Measurements from ENCODE around the gene GDPGP1.

GDPGP1 gene

DNA sequence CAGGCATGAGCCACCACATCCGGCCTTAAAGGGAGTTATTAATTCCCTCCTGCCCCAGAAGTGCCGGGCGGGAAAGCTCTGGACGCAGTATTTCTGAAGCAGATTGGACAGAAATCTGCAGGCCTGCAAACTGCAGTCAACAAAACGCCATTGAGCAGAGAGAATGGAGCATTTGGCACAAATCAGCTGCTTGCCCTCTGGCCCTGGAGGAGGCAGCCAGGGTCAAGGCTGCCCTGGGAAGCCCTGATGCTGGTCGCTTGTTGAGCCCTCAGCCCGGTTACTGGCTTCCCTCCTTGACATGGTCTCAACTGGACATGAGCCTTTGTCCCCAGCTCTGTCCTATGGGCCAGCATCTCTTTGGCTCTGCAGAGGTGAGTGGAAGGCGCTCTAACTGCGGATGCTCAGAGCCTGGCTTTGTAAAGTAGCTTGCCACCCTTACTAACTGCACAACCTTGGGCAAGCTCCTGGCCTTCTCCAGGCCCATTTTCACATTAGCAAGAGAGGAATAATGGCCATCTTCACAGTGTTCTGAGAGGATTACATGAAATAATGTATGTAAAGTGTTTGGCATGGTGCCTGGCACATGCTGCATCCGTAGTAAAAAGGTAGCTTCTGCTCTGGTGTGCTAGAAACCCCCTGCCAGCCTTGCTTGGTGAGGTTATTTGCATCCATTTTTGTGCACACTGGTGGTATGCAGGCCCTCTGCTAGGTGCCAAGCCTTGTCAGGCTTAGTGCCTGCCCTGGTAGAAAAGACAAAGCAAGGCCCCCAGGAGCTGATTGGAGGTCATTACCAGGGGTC is 28.8 kb upstream of the GDPGP1 start:
- no peak for DNase-seq

DNA sequence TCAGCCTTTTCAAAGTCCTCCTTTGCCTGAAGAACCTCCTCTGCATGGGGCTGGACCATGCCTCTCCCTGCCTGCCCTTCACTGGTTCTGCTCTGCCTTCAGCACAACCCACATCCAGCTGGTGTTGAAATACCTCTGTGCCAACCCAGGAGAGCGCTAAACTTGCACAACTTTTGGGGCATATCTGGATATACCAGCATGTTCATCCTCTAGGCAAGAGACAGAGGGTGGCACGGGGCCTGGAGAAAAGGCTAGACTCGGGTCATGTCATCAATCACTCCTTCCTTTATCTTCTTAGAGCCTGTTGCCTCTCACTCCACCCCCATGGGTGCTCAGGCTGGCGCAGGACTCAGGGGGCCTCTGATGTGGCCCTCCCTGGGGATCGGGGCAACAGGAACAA is 28.1 kb upstream of the GDPGP1 start:
- no peak for DNase-seq

DNA sequence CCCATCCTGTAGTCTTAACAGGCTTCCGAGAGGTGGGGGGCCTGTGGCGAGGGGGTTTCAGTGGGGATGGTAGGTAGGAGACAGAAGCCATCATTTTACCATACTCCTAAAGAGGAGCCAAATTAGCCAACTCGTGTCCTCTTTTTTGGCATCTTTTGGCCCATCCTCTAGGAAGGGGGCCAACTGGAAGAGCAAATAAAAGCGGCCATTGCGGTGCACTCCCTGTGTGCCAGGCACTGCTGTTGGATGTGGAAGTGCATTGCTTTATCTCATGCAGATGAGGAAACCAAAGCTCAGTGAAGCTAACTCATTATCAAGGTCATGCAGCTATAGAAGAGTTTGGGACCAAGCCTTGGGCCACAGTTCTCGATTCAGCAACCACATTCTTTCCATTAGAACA is 26.8 kb upstream of the GDPGP1 start:
- no peak for DNase-seq

DNA sequence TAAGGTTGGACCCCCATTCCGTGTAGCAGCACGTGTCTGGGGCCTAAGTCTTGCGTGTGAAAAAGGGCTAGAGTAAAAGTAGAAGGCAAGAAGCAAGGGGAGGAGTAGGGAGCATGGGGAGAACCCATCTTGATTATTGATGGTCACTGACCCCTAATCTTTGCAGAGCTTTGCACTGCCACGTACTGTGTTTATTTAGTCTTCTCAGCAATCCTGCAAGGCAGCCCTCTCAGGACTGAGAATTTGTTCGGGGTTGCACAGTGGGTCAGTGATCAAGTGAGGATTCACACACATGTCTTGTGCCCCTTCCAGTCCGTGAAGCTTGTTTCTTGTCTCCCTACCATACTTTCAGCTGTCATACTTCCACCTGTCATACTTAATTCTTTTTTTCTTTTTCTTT is 25.7 kb upstream of the GDPGP1 start:
- no peak for DNase-seq

DNA sequence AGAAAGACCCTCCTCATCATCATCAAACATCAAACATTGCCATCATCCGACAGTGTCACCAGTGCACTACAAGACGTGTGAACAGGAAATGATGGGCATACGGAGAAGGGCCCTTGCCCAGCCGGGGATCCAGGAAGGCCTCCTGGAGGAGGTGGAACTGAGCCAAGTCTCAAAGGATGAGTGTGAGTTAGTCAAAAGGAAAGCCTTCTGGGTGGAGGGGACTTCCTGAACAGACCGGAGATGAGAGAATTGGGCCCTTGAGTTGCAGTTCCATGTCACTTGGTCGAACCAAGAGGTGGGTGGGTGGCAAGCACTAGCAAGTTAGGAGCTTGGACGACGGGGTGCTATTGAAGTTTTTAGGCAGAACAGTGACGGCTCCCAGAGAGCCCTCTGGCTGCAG is 24.4 kb upstream of the GDPGP1 start:
- DNase-seq: no peak

DNA sequence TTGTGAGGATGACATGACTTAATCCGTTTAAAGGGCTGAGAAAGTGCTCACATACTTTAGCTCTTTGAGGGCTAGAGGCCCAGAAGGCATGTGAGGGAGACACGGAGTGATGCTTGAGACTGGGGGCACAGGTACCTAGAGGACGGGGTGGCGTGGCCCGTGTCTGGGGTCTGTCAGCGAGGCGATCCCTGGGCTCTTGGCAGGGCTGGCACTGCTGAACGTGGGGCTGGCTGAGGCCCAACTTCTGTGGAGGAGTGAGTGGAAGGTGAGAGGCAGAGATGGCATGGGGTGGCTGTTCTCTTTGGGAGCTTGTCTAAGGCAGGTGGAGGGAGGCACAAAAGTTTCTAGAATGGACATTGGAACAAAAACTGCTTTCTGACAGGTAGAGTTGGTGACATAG is 23.4 kb upstream of the GDPGP1 start:
- DNase-seq: no peak

DNA sequence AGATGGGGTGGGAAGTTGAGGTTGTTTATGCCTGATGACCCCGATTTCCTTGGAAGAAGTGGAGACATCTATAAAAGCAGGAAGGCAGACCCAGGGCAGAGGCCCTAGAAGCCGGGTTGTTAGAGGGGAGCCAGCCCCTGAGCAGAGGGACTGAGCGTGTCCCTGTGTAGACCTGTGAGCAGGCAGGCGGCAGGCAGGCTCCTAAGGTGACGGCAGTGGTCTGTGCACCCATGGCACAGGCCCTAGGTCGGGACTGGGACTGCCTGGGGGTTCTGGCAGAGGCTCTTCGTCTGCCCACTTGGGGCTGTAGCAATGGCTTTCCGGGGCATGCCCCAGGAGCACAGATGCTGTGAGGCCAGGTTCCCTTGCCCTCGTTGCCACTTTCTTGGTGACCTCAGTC is 23.0 kb upstream of the GDPGP1 start:
- DNase-seq: no peak

DNA sequence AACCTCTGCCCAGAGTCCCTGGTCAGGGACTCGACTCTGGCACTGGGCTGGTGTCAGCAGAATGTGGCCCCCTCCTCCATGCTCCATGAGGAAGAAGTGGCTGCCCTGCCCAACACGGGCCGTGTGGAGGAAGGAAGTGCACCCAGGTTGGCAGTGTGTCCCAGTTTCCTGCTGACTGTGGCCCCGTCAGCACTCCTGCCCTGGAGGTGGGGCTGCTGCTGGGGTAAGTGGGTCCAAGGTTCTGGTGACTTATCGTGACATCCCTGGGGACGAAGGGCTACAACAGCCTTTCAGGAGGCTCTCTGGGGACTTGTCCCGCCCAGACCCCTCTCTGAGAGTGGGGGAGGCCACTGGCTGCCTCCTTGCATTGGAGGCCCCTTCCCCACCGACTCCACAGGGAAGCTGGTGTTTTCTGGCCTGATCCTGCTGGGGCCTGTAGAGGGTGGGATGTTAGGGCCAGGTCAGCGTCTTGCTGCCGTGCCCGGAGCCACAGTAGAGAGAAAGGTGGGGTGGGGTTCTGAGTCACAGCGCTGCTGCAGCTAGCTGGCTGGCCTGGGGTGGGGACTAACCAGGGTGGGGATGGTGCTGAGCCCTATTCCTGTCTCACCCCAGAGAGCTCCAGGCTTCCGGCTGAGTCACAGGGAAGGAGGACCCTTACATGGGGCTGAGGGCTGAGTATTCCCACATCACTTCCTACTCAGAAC is 22.4 kb upstream of the GDPGP1 start:
- DNase-seq: no peak

DNA sequence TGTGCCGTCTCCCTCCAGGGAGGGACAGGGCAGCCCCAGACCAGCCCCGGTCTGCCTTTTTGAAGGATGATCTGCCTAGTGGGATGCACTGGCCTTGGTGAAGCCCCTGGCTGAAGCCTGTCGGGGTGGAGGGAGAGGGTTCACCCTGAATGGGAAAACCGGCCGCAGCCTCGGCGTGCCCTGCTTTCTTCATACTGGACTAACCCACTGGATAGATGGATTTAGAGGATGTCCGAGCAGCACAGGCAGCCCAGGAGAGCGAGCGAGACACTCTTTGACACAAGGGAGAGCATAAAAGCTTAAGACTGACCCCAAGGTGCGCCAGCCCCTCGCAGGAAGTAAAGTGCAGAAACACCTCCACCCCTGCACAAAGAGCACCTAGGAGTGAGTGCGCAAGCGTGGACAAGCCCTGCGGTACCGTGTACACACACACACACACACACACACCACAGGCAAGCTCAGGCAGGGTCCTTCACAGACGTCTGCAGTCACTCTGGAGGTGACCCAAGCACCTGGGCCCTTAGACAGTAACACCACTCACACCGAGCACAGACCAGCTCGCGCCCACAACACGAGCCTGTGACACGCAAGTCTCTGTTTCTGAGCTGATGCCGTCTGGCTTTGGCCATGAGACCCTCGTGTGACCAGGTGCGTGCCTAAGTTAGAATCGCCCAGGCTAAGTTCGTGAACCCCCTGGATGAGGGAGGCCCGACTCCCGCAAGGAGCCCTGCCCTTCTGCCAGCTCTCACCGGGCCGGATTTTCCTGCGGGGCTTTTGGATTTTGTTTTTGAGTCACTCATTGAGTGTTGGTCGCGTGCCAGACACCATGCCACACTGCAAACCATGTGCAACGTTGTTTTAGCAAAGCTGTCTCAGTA is 21.5 kb upstream of the GDPGP1 start:
- no peak for DNase-seq

DNA sequence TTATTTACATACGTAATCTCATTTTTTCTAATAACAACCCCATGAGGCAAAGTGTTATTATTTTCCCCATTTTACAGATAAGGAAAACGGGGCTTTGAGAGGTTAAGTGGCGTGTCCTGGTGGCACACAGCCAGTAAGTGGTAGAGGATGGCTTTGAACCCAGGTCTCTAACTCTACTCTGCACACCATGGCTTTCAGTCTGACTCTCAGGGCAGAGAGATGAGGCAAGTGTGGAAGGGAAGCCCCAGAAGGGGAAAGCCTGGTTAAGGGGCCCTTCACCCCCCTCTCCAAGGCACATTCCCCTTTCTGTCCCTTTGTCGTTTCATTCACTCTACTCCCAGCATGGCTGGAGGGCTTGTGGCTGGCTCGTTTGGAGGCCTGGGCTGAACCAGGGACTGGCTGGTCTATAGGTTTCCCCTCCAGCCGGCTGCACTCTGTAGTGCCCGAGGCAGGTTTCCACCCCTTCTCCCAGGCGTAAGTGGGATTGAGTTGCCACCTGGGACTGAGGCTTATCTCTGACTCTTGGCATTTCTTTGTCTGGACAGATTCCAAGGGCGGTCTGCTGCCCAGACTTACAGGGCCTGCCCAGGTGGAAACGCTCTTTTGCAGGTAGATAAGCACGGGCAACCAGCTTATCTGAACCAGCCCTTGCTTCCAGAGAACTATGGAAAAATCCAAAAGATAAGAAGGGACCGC is 20.7 kb upstream of the GDPGP1 start:
- DNase-seq: no peak

DNA sequence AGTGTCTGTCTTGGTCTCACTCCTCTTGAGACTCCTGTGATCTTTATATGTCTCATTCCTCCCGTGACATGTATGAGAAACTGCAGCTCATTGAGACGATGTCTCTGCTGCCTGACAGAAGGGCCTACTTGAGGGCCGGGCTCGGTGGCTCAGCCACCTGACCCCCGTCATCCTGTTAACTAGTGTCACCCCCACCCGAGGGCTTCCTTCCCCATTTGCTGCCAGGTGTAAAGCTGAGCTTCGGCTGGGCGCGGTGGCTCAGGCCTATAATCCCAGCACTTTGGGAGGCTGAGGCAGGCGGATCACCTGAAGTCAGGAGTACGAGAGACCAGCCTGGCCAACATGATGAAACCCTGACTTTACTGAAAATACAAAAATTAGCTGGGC is 20.2 kb upstream of the GDPGP1 start:
- DNase-seq: no peak

DNA sequence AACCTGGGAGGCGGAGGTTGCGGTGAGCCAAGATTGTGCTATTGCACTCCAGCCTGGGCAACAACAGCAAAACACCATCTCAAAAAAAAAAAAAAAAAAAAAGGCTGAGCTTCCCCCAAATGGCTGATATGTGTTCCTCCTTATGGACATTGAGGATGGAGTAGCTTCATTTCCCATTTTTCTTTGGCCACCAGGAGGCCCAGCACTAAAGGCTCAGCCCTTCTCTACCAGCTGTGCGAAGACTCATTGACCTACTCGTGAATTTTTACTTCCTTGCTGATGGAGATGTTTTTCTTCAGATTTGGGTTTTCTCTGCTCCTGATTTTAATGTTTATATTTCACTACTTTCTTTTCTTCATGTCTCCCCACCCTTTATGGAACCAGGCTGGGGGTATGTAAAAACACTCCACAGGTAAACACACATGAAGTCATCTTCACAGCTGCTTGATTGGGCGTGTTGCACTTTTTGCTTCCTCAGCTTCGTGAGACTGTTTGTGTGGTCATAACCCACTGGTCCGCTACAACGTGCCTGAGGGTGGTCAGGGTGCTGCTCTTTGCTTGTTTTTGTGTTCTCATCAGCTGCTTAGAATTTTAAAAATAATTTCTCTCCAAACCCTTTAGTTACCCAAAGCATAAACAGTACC is 19.3 kb upstream of the GDPGP1 start:
- DNase-seq: no peak

DNA sequence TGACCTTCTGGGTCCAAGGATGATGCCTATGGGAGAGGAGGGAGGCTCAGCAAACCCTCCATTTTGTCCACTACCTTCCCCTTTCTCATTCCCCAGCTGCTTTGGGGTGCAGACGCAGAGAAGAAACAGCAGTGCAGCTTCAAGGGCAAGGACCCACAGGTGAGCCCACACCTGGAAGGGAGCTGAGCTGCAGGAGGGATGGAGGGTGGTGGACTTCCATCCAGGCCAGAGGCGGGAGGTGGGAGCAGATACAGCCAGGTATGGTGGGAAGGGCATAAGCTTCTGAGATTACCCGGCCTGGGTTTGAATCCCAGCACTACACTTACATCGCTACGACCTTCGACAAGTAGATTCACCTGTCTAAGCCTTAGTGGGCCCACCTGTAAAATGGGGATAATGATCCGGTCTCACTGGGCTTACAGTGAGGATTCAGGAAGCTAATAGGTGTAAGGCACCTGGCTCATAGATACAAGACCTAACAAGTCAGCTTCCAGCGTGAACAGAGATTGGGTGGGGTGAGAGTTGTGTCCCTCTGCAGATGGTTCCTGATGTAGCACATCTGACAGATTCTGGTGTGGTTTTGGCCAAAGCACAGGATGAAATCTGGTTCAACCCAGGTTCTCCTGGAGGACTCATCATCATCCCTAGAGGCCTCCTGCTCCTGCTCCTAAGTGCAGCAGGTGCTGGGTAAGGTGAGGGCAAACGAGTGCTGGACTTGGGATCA is 16.2 kb upstream of the GDPGP1 start:
- no peak for DNase-seq

DNA sequence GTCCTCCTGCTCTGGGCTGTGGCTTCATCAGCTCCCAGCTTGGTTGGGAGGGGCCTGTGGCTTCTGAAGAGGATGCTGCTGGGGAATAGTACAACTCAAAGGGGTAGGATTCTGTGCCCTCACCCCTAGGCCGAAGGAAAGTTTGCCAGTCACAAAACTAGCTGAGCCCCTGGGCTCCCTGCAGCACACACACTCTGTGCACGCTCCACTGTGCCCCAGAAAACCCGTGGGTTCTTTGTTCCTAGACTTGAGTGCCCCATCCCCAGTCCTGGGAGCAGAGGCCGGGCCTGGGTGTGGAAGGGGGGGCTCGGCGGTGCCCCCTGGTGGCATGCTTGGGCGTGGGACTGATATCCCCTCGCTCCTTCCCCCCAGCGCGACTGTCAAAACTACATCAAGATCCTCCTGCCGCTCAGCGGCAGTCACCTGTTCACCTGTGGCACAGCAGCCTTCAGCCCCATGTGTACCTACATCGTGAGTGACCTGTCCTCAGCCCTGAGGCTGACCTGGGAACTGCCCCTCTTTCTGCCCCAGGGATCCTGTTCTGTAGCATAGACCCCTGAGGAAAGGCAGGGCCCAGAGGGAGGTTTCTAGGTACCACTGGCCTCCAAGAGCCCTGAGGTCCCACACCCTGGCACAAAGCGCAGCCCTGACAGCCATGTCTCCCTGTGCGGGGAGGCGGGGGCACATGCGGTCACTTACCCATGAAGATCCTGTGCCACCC is 14.4 kb upstream of the GDPGP1 start:
- DNase-seq: no peak

DNA sequence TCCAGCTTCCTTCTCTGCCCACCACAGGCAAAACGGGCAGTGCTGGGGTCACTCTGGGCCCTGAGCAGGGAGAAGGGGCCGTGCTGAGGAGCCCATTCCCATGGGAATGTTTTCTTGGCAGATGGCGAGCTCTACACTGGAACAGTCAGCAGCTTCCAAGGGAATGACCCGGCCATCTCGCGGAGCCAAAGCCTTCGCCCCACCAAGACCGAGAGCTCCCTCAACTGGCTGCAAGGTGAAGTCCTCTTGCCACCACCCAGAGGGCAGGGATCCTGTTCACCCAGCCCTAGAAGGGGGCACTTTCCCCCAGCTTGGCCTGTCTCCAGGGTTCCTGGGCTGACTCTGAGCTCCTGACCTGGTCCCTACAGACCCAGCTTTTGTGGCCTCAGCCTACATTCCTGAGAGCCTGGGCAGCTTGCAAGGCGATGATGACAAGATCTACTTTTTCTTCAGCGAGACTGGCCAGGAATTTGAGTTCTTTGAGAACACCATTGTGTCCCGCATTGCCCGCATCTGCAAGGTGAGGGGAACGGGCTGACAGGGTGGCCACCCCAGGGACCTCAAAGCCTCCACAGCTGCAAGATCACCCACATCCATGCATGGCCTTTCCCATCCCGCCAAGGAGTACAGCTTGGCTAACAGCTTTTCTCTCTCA is 12.6 kb upstream of the GDPGP1 start:
- DNase-seq: no peak

DNA sequence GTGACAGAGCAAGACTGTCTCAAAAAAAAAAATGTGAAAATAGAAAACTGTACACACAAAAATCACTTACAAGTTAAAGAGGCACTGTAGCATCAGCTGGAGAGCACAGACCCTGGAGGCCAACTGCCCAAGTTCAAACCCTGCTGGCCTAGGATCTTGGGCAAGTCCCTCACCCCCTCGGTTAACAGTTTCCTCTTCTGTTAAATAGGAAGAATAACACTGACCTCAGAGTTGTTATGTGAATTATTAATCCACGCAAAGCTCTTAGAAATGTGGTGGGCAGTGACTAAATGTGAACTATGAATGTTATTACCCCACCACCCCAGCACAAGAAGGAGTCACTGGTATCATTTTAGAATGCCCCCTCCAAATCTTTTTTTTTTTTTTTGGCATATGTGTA is 11.5 kb upstream of the GDPGP1 start:
- no peak for DNase-seq

DNA sequence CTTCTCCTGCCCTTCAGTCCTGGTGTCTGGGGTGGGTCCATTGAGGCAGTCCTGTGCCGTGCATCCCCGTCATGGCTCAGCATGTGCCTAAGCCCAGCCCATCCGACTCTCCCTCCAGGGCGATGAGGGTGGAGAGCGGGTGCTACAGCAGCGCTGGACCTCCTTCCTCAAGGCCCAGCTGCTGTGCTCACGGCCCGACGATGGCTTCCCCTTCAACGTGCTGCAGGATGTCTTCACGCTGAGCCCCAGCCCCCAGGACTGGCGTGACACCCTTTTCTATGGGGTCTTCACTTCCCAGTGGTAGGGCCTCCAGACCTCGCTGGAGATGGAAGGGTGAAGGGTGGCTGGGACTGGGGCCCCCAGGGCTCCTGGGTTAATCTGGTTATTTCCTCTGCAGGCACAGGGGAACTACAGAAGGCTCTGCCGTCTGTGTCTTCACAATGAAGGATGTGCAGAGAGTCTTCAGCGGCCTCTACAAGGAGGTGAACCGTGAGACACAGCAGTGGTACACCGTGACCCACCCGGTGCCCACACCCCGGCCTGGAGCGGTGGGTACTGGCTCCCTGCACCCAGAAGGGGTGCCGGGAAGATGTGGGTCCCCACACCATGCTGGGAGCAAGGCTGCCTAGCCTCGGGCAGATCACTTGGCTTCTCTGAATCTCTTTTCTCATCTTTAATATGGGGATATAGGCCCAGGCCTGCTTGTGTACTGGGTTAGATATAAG is 10.4 kb upstream of the GDPGP1 start:
- DNase-seq: no peak

DNA sequence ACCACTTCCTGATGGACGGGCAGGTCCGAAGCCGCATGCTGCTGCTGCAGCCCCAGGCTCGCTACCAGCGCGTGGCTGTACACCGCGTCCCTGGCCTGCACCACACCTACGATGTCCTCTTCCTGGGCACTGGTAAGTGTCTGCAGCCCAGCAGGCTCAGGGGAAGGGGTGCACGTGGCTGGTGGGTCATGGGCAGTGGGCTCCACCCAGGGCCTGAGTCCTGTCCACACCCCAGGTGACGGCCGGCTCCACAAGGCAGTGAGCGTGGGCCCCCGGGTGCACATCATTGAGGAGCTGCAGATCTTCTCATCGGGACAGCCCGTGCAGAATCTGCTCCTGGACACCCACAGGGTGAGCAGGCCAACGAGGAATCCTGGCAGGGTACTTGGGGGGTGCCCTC is 9.0 kb upstream of the GDPGP1 start:
- no peak for DNase-seq

DNA sequence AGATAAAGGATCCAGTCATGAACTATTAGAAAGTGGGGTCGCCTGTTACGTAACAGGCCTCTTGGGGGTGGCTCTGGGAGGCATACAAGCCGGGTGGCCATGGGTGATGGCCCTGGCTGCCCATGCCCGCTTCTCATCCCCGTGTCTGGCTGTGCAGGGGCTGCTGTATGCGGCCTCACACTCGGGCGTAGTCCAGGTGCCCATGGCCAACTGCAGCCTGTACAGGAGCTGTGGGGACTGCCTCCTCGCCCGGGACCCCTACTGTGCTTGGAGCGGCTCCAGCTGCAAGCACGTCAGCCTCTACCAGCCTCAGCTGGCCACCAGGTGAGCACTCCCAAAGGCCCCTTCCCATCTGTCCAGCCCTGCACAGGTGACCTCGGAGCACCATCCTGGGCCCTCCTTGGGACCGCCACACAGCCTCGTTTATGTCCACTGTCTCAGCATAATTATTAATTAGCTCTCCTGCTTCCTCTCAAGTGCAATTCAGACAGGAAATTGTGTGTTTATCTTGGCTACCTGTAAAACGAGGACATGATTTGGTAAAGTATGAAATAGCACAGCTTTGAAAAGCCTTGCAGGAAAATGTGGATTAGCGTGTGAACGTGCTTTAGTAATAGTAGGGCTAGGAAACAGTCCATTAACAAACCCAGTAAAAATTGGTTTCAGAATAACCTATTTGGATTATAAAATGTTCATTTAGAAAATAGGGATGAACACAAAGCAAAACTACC is 8.3 kb upstream of the GDPGP1 start:
- no peak for DNase-seq

All from SIG-M5 (cell line).